Upper lobe of left lung (tissue), 4 donors: ENCODE results near the gene FBXW7.

Experiments
- CTCF ChIP-seq, 6 experiments: fragments of 450-650 bp in 4 of 6; fragments of 200-600 bp in 2 of 6; sonication (generic) in 2 of 6; IDR thresholded peaks; one replicate each; pipeline ENCODE4 v1.5.1; 2016 to 2019; ENCODE audit warnings: antibody characterized with exemption in 6 of 6
- EP300 ChIP-seq, 4 donors: sonication (generic); formaldehyde crosslinking; IDR thresholded peaks; one replicate each; pipeline ENCODE4 v1.5.1; 2017; ENCODE audit warnings: antibody characterized with exemption in 4 of 4, control low read depth in 2 of 4
- POLR2A ChIP-seq, 4 donors: fragments of 450-650 bp; IDR thresholded peaks; one replicate each; pipeline ENCODE4 v1.5.1; 2016 to 2017; ENCODE audit warnings: antibody characterized with exemption in 4 of 4, mild to moderate bottlenecking in 2 of 4
- POLR2AphosphoS5 ChIP-seq, 2 donors: sonication (generic); formaldehyde crosslinking; IDR thresholded peaks; one replicate each; pipeline ENCODE4 v1.5.1; 2017; ENCODE audit warnings: antibody characterized with exemption in 2 of 2

GRCh38 chr4:152374606-152375285, 161.1 kb downstream of the FBXW7 start:
- TF ChIP-seq CTCF (IDR thresholded peaks at IDR 0.05) (no peak), POLR2A (IDR thresholded peaks at IDR 0.05) (no peak), POLR2AphosphoS5 (IDR thresholded peaks at IDR 0.05) (no peak), EP300 (IDR thresholded peaks at IDR 0.05) (no peak)
